M059J (cell line): Measurements from ENCODE around the gene THOC5. TPM values are rescaled to one million over a fixed set of nuclear protein-coding genes. Genes with fewer than 3 reads are reported as not detected.
A peak's percentile ranks its signal among the peaks of the same experiment; 100 is the strongest.
"Not testable (repeated sequence)": the region's sequence is repeated elsewhere in the genome, so short reads cannot be mapped to it uniquely, and the experiment has no call there.

Experiments used
- DNase-seq: peaks from one replicate; pipeline ENCODE4 v3.0.0-alpha.2; 2012; ENCODE audit warnings: low read depth
- total RNA-seq: library from RNA; depleted of rRNA; stranded (reverse); fragments of >200 nt; shearing (Covaris generic); gene quantifications from 2 replicates; pipeline ENCODE4 v1.2.3, GENCODE V29; 2014

Gene THOC5
- total RNA-seq, 1 experiment from 2014 or later = 30.5 TPM

- DNase-seq = no peak
Observed at GRCh38 chr22:29563652-29564460, 10.3 kb upstream of the THOC5 start.

- DNase-seq = no peak
Observed at GRCh38 chr22:29559853-29560252, 6.3 kb upstream of the THOC5 start.

GRCh38 chr22:29559030-29559429 lies 5.5 kb upstream of the THOC5 start:
- DNase-seq = no peak

- DNase-seq = peak; percentile 35
Observed at GRCh38 chr22:29555065-29555644, 1.6 kb upstream of the THOC5 start.

- not testable (repeated sequence) for DNase-seq
Observed at GRCh38 chr22:29552357-29552756, 1.2 kb downstream of the THOC5 start.

- no peak for DNase-seq
Observed at GRCh38 chr22:29550005-29550404, 3.6 kb downstream of the THOC5 start.

- not testable (repeated sequence) for DNase-seq
Observed at GRCh38 chr22:29545045-29545444, 8.5 kb downstream of the THOC5 start.

GRCh38 chr22:29541845-29542244 lies 11.7 kb downstream of the THOC5 start:
- DNase-seq = no peak

- DNase-seq = peak; percentile 27
Observed at GRCh38 chr22:29539105-29539504, 14.5 kb downstream of the THOC5 start.

- DNase-seq = no peak
Observed at GRCh38 chr22:29536411-29536810, 17.1 kb downstream of the THOC5 start.

- no peak for DNase-seq
Observed at GRCh38 chr22:29531419-29531818, 22.1 kb downstream of the THOC5 start.

- no peak for DNase-seq
Observed at GRCh38 chr22:29530716-29531115, 22.8 kb downstream of the THOC5 start.

GRCh38 chr22:29528144-29528543 lies 25.4 kb downstream of the THOC5 start:
- no peak for DNase-seq

- DNase-seq = peak; percentile 22
Observed at GRCh38 chr22:29524442-29525191, 28.9 kb downstream of the THOC5 start.

- DNase-seq = no peak
Observed at GRCh38 chr22:29523761-29524160, 29.8 kb downstream of the THOC5 start.

- DNase-seq = no peak
Observed at GRCh38 chr22:29521526-29521925, 32.0 kb downstream of the THOC5 start.

GRCh38 chr22:29520851-29521250 lies 32.7 kb downstream of the THOC5 start:
- DNase-seq = peak; percentile 28

GRCh38 chr22:29519996-29520395 lies 33.6 kb downstream of the THOC5 start:
- DNase-seq = no peak

GRCh38 chr22:29518427-29518826 lies 35.1 kb downstream of the THOC5 start:
- no peak for DNase-seq

- DNase-seq = peak; percentile 1
Observed at GRCh38 chr22:29517215-29517908, 36.2 kb downstream of the THOC5 start.

- no peak for DNase-seq
Observed at GRCh38 chr22:29512031-29512430, 41.5 kb downstream of the THOC5 start.
